RPMI8226 (cell line): Measurements from ENCODE around the gene MRPS10.
"Not testable (repeated sequence)": the region's sequence is repeated elsewhere in the genome, so short reads cannot be mapped to it uniquely, and the experiment has no call there.

Experiments used
- DNase-seq: peaks from one replicate; pipeline ENCODE4 v3.0.0-alpha.2; 2015

Gene MRPS10

GRCh38 chr6:42203183-42203582, 14.5 kb downstream of the MRPS10 start:
- DNase-seq: no peak

- not testable (repeated sequence) for DNase-seq
Observed at GRCh38 chr6:42202131-42202915, 15.3 kb downstream of the MRPS10 start.

GRCh38 chr6:42201382-42201781, 16.3 kb downstream of the MRPS10 start:
- DNase-seq: no peak

- no peak for DNase-seq
Observed at GRCh38 chr6:42200035-42200434, 17.6 kb downstream of the MRPS10 start.

- DNase-seq: peak; percentile 61
Observed at GRCh38 chr6:42199106-42199981, 18.3 kb downstream of the MRPS10 start.

GRCh38 chr6:42197555-42198362, 19.9 kb downstream of the MRPS10 start:
- no peak for DNase-seq

- no peak for DNase-seq
Observed at GRCh38 chr6:42195415-42195814, 22.2 kb downstream of the MRPS10 start.

- no peak for DNase-seq
Observed at GRCh38 chr6:42194056-42194455, 23.6 kb downstream of the MRPS10 start.

- no peak for DNase-seq
Observed at GRCh38 chr6:42193491-42193894, 24.2 kb downstream of the MRPS10 start.

GRCh38 chr6:42192385-42192784, 25.3 kb downstream of the MRPS10 start:
- not testable (repeated sequence) for DNase-seq

- no peak for DNase-seq
Observed at GRCh38 chr6:42190554-42191183, 27.0 kb downstream of the MRPS10 start.

- DNase-seq: no peak
Observed at GRCh38 chr6:42188406-42188805, 29.3 kb downstream of the MRPS10 start.

- DNase-seq: no peak
Observed at GRCh38 chr6:42185597-42185996, 32.1 kb downstream of the MRPS10 start.

GRCh38 chr6:42184475-42184874, 33.2 kb downstream of the MRPS10 start:
- DNase-seq: no peak

GRCh38 chr6:42182101-42182500, 35.6 kb downstream of the MRPS10 start:
- DNase-seq: no peak

- no peak for DNase-seq
Observed at GRCh38 chr6:42179945-42180313, 37.7 kb downstream of the MRPS10 start.

GRCh38 chr6:42179261-42179944, 38.3 kb downstream of the MRPS10 start:
- DNase-seq: no peak

- DNase-seq: no peak
Observed at GRCh38 chr6:42177514-42178364, 39.9 kb downstream of the MRPS10 start.

GRCh38 chr6:42176981-42177380, 40.7 kb downstream of the MRPS10 start:
- no peak for DNase-seq

- no peak for DNase-seq
Observed at GRCh38 chr6:42175860-42176259, 41.8 kb downstream of the MRPS10 start.

- no peak for DNase-seq
Observed at GRCh38 chr6:42173101-42173500, 44.6 kb downstream of the MRPS10 start, which contains the start of gene GUCA1A. Gene GUCA1A, plus strand, starts transcription at chr6:42173364. Its CDS starts 250 bp downstream, at chr6:42173614.
